Measurements from ENCODE around the gene ZNF292.

DNA sequence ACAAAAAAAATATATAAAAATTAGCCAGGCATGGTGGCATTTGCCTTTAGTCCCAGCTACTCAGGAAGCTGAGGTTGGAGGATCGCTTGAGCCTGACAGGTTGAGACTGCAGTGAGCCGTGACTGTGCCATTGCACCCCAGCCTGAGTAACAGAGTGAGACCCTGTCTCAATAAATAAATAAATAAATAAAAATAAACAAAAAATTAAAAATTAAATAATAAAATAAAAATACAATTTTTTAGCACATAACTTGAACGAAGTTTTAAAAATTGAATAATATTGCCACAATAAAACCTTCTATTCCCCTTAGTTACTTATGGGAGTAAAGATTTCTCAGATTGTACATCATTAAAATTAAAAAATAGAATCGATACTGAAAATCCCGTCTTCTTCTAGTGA lies 31.3 kb upstream of the ZNF292 start:
- TF ChIP-seq, protein P1, sequence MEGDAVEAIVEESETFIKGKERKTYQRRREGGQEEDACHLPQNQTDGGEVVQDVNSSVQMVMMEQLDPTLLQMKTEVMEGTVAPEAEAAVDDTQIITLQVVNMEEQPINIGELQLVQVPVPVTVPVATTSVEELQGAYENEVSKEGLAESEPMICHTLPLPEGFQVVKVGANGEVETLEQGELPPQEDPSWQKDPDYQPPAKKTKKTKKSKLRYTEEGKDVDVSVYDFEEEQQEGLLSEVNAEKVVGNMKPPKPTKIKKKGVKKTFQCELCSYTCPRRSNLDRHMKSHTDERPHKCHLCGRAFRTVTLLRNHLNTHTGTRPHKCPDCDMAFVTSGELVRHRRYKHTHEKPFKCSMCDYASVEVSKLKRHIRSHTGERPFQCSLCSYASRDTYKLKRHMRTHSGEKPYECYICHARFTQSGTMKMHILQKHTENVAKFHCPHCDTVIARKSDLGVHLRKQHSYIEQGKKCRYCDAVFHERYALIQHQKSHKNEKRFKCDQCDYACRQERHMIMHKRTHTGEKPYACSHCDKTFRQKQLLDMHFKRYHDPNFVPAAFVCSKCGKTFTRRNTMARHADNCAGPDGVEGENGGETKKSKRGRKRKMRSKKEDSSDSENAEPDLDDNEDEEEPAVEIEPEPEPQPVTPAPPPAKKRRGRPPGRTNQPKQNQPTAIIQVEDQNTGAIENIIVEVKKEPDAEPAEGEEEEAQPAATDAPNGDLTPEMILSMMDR (IDR thresholded peaks at IDR 0.05; ENCODE audit: low read depth, low read length), result no peak
- TF ChIP-seq MYC (IDR thresholded peaks at IDR 0.05; ENCODE audit: low read depth, low read length), result no peak

Data from NB4 (cell line).